Bladder microvascular endothelial cell (primary cell): Measurements from ENCODE around the gene SEPHS2. TPM values are rescaled to one million over a fixed set of nuclear protein-coding genes. Genes with fewer than 3 reads are reported as not detected.

Experiments
- total RNA-seq: library from RNA; depleted of rRNA; stranded (reverse); fragments of >200 nt; gene quantifications from 2 replicates; pipeline ENCODE4 v1.2.3, GENCODE V29; 2014

The SEPHS2 gene
- 11.2 and 18.0 TPM in 2 replicates for total RNA-seq

GRCh38 chr16:30445408-30446202 is at the start of gene SEPHS2:
SEPHS2 (minus strand) TSS chr16:30445874; CDS start chr16:30445727, 147 bp downstream.

GRCh38 chr16:30472328-30472942 is 26.8 kb upstream of the SEPHS2 start, which contains the start of gene ITGAL:
ITGAL (plus strand) TSS chr16:30472742; CDS start chr16:30472838, 96 bp downstream.

GRCh38 chr16:30429678-30430427 is 15.8 kb downstream of the SEPHS2 start, which contains the start of gene DCTPP1:
DCTPP1 (minus strand) TSS chr16:30430030; CDS start chr16:30429980, 50 bp downstream.

GRCh38 chr16:30407102-30407803 is 38.4 kb downstream of the SEPHS2 start, which contains the start of gene ZNF771:
ZNF771 (plus strand) TSS chr16:30407606; CDS start chr16:30408054, 448 bp downstream.

GRCh38 chr16:30395155-30395991 is 50.3 kb downstream of the SEPHS2 start, which contains the start of gene ZNF48:
ZNF48 (plus strand) TSS chr16:30395420; CDS start chr16:30395795, 375 bp downstream.

Other genes starting within 250 kb of the SEPHS2 start
- gene SULT1A3, start 246.6 kb downstream of the SEPHS2 start, total RNA-seq, result 2.3 and 4.7 TPM in 2 replicates
- 0.16 and 6.2 TPM in 2 replicates for gene NPIPB13, start 197.4 kb downstream of the SEPHS2 start, total RNA-seq
- 42.1 and 51.8 TPM in 2 replicates for gene CD2BP2, start 90.6 kb downstream of the SEPHS2 start, total RNA-seq
- gene TBC1D10B, start 75.4 kb downstream of the SEPHS2 start, total RNA-seq, result 26.9 and 47.2 TPM in 2 replicates
- gene MYL11, start 71.1 kb downstream of the SEPHS2 start, total RNA-seq, result 0.97 TPM in 1 of 2 replicates, not detected in the other
- 0.50 TPM in 1 of 2 replicates, not detected in the other for gene SEPTIN1, start 63.3 kb downstream of the SEPHS2 start, total RNA-seq
- gene ZNF48, start 50.5 kb downstream of the SEPHS2 start, total RNA-seq, result 9.1 and 13.3 TPM in 2 replicates
- gene ZNF771, start 38.3 kb downstream of the SEPHS2 start, total RNA-seq, result 7.8 and 9.0 TPM in 2 replicates
- 29.2 and 37.9 TPM in 2 replicates for gene DCTPP1, start 15.8 kb downstream of the SEPHS2 start, total RNA-seq
- not detected in 2 replicates for gene ITGAL, start 26.9 kb upstream of the SEPHS2 start, total RNA-seq
- gene ZNF768, start 80.7 kb upstream of the SEPHS2 start, total RNA-seq, result 9.4 and 13.2 TPM in 2 replicates
- gene ZNF747, start 89.0 kb upstream of the SEPHS2 start, total RNA-seq, result 3.9 and 8.4 TPM in 2 replicates
- gene ZNF764, start 112.5 kb upstream of the SEPHS2 start, total RNA-seq, result 2.8 and 3.5 TPM in 2 replicates
- 9.1 and 10.6 TPM in 2 replicates for gene ZNF688, start 125.8 kb upstream of the SEPHS2 start, total RNA-seq
- 6.8 and 10.0 TPM in 2 replicates for gene ZNF785, start 139.8 kb upstream of the SEPHS2 start, total RNA-seq
- 2.9 and 4.0 TPM in 2 replicates for gene ZNF689, start 164.5 kb upstream of the SEPHS2 start, total RNA-seq
- gene PRR14, start 205.1 kb upstream of the SEPHS2 start, total RNA-seq, result 5.8 and 8.1 TPM in 2 replicates
- 13.3 and 18.6 TPM in 2 replicates for gene FBRS, start 212.6 kb upstream of the SEPHS2 start, total RNA-seq